Aorta (tissue), 5 donors: Measurements from ENCODE around the gene SLC5A6. TPM values are rescaled to one million over a fixed set of nuclear protein-coding genes. Genes with fewer than 3 reads are reported as not detected.

Experiments
- ATAC-seq: fragments of 200-7000 bp; cut with Tn5 transposase; one replicate; pipeline ENCODE4 v1.9.1; 2022; ENCODE audit warnings: moderate library complexity; ENCODE audit not compliant: low FRiP score
- DNase-seq, 2 donors: peaks; one replicate each; pipeline ENCODE4 v3.0.0-alpha.2; 2020
- H3K27ac ChIP-seq, 2 donors: one replicate each; pipeline ENCODE4 v1.5.1; 2013; ENCODE audit warnings: low read length in 2 of 2, mild to moderate bottlenecking in 2 of 2, moderate library complexity in 2 of 2, control low read depth in 1 of 2, inconsistent platforms in 1 of 2, low read depth in 1 of 2
- H3K27me3 ChIP-seq, 2 donors: one replicate each; pipeline ENCODE4 v1.6.1; 2013; ENCODE audit warnings: control low read depth in 1 of 2, low read length in 1 of 2, mild to moderate bottlenecking in 1 of 2, moderate library complexity in 1 of 2; ENCODE audit not compliant: insufficient read depth in 2 of 2, control insufficient read depth in 1 of 2
- H3K36me3 ChIP-seq, 2 donors: one replicate each; pipeline ENCODE4 v1.6.1; 2013; ENCODE audit warnings: control low read depth in 1 of 2, low read length in 1 of 2, mild to moderate bottlenecking in 1 of 2; ENCODE audit not compliant: insufficient read depth in 2 of 2, control insufficient read depth in 1 of 2
- H3K4me1 ChIP-seq, 2 donors: one replicate each; pipeline ENCODE4 v1.6.1; 2013; ENCODE audit warnings: low read length in 2 of 2, control low read depth in 1 of 2, mild to moderate bottlenecking in 1 of 2, moderate library complexity in 1 of 2; ENCODE audit not compliant: insufficient read depth in 2 of 2, control insufficient read depth in 1 of 2
- H3K4me3 ChIP-seq, 2 donors: one replicate each; pipeline ENCODE4 v1.5.1; 2013; ENCODE audit warnings: low read length in 2 of 2, control low read depth in 1 of 2, mild to moderate bottlenecking in 1 of 2
- H3K9me3 ChIP-seq: one replicate; pipeline ENCODE4 v1.6.1; 2013; ENCODE audit warnings: mild to moderate bottlenecking, low read length; ENCODE audit not compliant: control insufficient read depth
- WGBS, 2 donors: extraction: QIAGEN DNeasy Blood & Tissue Kit; methylation state at CpG; one replicate each; pipeline ENCODE4 v1.1.7; 2013; 5-methylcytosine and 5-hydroxymethylcytosine counted together
- intact Hi-C, 2 donors: fragments of 100-400 bp; cut with DNase I; formaldehyde crosslinking; loops; one replicate each; pipeline versions ENCODE4 v1.14.2 to v1.15.0; 2022
- long read RNA-seq, 2 donors: library from polyadenylated mRNA; unstranded; transcript quantifications; one replicate each; pipeline ENCODE4 v2.0.0, GENCODE V29; 2020 to 2021
- polyA plus RNA-seq, 2 donors: library from polyadenylated mRNA; stranded (reverse); fragments of 200-250 nt; gene quantifications; one replicate each; pipeline ENCODE4 v1.2.3, GENCODE V29; 2013
- total RNA-seq, 2 donors: library from RNA; stranded (reverse); fragmentation: NEBNext Ultra II Directional; extraction: Animal tissue kit (Norgen Biotek cat#: 25700); gene quantifications; one replicate each; pipeline ENCODE4 v1.2.1, GENCODE V29; 2021
- donor health status: healthy with polysubstance abuse.
- donor health status: Bipolar disorder and iron deficiency.
- donor health status: DM: no; HTN: no; CAD: no.
- donor health status: DM: no; HTN: no; CAD: no.
- donor health status: DM: yes; HTN: yes; CAD: no.

SLC5A6 gene
- total RNA-seq (10 to 100 TPM; 17.9 to 21.3 TPM), polyA plus RNA-seq (10 to 100 TPM; 16.4 to 24.7 TPM)
- long read RNA-seq, donor 1, partial matches to known transcripts, result 11 of 35 reads
- long read RNA-seq, donor 1, other reads (novel, unspliced or antisense), result 23 of 35 reads
- long read RNA-seq, donor 2, partial matches to known transcripts, result 2 of 13 reads
- long read RNA-seq, donor 2, other reads (novel, unspliced or antisense), result 11 of 13 reads

DNA sequence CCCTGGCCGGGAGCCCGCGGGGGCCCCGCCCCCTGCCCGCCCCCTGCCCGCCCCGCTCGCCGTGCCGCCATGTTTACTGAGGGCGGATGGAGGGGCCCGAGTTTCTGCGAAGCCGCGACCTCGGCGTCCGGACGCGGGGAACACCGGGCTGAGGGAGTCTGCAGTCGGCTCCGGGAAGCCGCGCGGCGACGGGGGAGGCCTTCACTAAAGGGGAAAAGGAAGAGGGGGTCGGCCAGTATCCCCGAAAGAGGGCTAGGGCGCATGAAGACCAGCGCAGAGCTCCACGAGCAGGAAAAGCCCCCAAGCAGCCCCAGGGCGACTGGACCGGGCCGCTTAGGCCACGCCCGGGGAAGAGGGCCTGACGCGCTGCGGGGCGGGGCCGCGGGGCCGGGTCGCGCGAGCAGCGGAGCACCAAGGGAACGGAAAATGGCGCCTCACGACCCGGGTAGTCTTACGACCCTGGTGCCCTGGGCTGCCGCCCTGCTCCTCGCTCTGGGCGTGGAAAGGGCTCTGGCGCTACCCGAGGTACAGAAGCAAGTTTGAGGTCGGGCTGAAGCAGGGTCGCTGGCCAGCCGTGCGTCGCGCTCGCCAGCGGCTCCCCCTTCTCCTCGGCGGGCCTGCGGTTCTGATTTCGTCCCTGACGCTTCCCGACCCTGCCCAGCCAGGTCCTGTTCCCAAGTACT lies at the start of gene SLC5A6, which contains the start of gene ATRAID:
TSS of gene SLC5A6 (minus strand) at position 326 of the 683 bp plus-strand sequence. CDS start 4,618 bp downstream, outside the sequence.
TSS of gene ATRAID (plus strand) at position 99 of the 683 bp plus-strand sequence. CDS start at position 427, 328 bp downstream.
- WGBS, 2 donors, result 1% methylated on average over 55 to 73 of the region's 73 CpGs
- peaks cover 0 to 2% of the 10 kb centered on the region in 2 donors for H3K36me3 ChIP-seq
- peak within 1 kb of the TSS; percentile 65 to 97 for H3K27ac ChIP-seq
- ATAC-seq (peak; percentile 99), DNase-seq (peak; percentile 93 to 96)
- H3K4me3 ChIP-seq, result peak within 1 kb of the TSS; percentile 63 to 83
- intact Hi-C loops, result loop anchor here in 1 of 2 donors (5.0 kb wide), 1 partner anchor 80 kb away; the partner anchor contains the start of gene PREB
- no peaks in the 10 kb centered on the region for H3K9me3 ChIP-seq
- H3K4me1 ChIP-seq, result no peaks in the 10 kb centered on the region
- no peaks in the 10 kb centered on the region for H3K27me3 ChIP-seq

- WGBS, 2 donors, result 74 to 75% methylated on average over 11 of the region's 11 CpGs
- Histone ChIP-seq H3K36me3 (no peaks in the 10 kb centered on the region), H3K27ac (no peak overlapping the region), H3K4me3 (no peak overlapping the region), H3K9me3 (no peaks in the 10 kb centered on the region), H3K27me3 (no peaks in the 10 kb centered on the region), H3K4me1 (no peaks in the 10 kb centered on the region)
- DNase-seq, result peak in 1 of 2 donors; percentile 4
- intact Hi-C loops, result no loop called here
- ATAC-seq, result no peak
Measured at GRCh38 chr2:27261241-27261925, 49.3 kb upstream of the SLC5A6 start.

DNA sequence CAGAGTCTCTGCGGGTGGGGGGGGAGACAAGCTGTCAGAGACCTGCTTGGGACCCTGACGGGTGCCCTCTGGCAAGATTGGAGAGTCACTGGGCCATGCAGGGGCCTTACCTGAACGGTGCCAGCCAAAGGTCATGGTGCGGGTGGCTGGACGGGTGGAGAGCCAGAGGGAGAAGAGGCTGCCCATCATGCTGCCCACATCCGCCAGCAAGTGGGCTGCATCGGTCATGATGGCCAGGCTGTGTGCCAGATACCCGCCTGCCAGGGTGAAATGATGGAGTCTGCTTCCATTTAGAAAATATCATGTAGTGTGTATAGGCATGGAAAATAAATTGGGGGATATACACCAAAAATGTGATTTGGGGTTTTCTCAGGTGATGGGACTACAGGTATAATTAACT lies 46.0 kb upstream of the SLC5A6 start:
- H3K36me3 ChIP-seq, result no peaks in the 10 kb centered on the region
- intact Hi-C loops, result no loop called here
- H3K27me3 ChIP-seq, result no peaks in the 10 kb centered on the region
- no peak for ATAC-seq
- H3K4me1 ChIP-seq, result peaks cover 0 to 2% of the 10 kb centered on the region in 2 donors
- WGBS, 2 donors, result 82 to 90% methylated on average over 8 of the region's 8 CpGs
- no peak for DNase-seq
- H3K4me3 ChIP-seq, result no peak overlapping the region
- no peak overlapping the region for H3K27ac ChIP-seq
- H3K9me3 ChIP-seq, result no peaks in the 10 kb centered on the region

DNA sequence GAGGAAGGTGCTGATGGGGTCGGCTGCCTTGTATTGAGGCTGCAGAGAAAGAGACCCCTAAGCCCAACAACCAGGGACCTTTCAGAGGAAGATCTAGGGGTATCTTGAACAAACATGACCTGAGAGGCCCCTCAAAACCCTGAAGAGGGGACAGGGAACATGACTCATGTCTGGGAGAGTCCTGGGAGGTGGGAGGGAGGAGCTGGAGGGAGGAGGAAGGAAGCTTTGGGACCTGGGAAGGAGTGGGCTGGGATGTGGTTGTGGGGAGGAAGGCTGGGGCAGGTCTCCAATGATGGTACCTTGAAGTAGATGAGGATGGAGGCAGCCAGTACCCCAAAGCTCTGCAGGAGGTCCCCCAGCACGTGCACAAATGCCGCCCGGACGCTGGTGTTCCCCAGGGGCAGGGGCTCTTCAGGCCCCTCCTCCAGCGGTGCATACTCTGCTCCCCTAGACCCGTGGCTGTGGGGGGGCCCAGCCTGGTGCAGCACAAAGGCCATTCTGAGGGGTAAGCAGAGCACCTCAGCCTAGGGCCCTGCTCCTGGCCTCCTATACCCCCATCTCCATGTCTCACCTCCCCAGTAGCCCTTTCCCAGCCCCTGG lies 44.9 kb upstream of the SLC5A6 start:
- intact Hi-C loops, result no loop called here
- no peak for ATAC-seq
- no peak for DNase-seq
- H3K27me3 ChIP-seq, result no peaks in the 10 kb centered on the region
- H3K4me3 ChIP-seq, result no peak overlapping the region
- no peaks in the 10 kb centered on the region for H3K9me3 ChIP-seq
- 89 to 92% methylated on average over 7 of the region's 7 CpGs for WGBS, 2 donors
- H3K27ac ChIP-seq, result no peak overlapping the region
- H3K36me3 ChIP-seq, result no peaks in the 10 kb centered on the region
- peaks cover 0 to 2% of the 10 kb centered on the region in 2 donors for H3K4me1 ChIP-seq

- no peaks in the 10 kb centered on the region for H3K36me3 ChIP-seq
- ATAC-seq (no peak), DNase-seq (no peak)
- no peak overlapping the region for H3K27ac ChIP-seq
- no peaks in the 10 kb centered on the region for H3K27me3 ChIP-seq
- H3K9me3 ChIP-seq, result no peaks in the 10 kb centered on the region
- whole genome bisulfite sequencing, 2 donors, result 3 to 7% methylated on average over 1 of the region's 1 CpG
- H3K4me3 ChIP-seq, result no peak overlapping the region
- intact Hi-C loops, result no loop called here
- peaks cover 0 to 2% of the 10 kb centered on the region in 2 donors for H3K4me1 ChIP-seq
Measured at GRCh38 chr2:27255660-27256059, 43.6 kb upstream of the SLC5A6 start.

GRCh38 chr2:27255187-27255586 lies 43.1 kb upstream of the SLC5A6 start:
- Histone ChIP-seq H3K27ac (no peak overlapping the region), H3K4me1 (peaks cover 0 to 2% of the 10 kb centered on the region in 2 donors), H3K27me3 (no peaks in the 10 kb centered on the region), H3K4me3 (no peak overlapping the region), H3K9me3 (no peaks in the 10 kb centered on the region), H3K36me3 (no peaks in the 10 kb centered on the region)
- 10 to 13% methylated on average over 13 of the region's 13 CpGs for WGBS, 2 donors
- no peak for ATAC-seq
- DNase-seq, result no peak
- intact Hi-C loops, result no loop called here

DNA sequence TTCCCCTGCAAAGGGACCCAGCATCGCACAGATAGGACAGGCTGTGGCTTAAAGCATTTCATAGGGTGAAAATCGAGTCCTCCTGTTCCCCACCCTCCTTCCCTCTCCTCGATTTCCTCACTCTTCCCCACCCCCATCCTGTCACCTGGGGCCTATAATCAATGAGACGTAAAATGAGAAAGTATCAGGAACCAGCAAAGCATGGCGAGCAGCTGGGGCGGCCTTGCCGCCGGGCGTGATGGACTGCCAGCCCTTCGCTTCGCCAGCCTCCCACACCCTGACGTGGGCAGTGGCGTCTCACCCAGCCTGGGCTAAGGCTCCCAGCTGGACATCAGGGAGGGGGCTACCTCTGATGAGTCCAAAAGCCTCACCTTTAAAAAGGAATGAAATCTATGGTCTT lies 39.7 kb upstream of the SLC5A6 start:
- no peak overlapping the region for H3K4me3 ChIP-seq
- no peaks in the 10 kb centered on the region for H3K36me3 ChIP-seq
- no peak overlapping the region for H3K27ac ChIP-seq
- no peaks in the 10 kb centered on the region for H3K9me3 ChIP-seq
- H3K27me3 ChIP-seq, result no peaks in the 10 kb centered on the region
- DNase-seq (peak in 1 of 2 donors; percentile 26), ATAC-seq (no peak)
- intact Hi-C loops, result no loop called here
- H3K4me1 ChIP-seq, result peaks cover 0 to 5% of the 10 kb centered on the region in 2 donors
- 85 to 87% methylated on average over 13 of the region's 13 CpGs for WGBS, 2 donors

GRCh38 chr2:27250652-27251379 lies 38.7 kb upstream of the SLC5A6 start:
- no peaks in the 10 kb centered on the region for H3K27me3 ChIP-seq

More at GRCh38 chr2:27250652-27251379, 38.7 kb upstream of the SLC5A6 start:
- DNase-seq (peak in 1 of 2 donors; percentile 6), ATAC-seq (no peak)
- WGBS, 2 donors, result 77 to 80% methylated on average over 13 of the region's 13 CpGs
- Histone ChIP-seq H3K36me3 (no peaks in the 10 kb centered on the region), H3K27ac (no peak overlapping the region), H3K4me1 (peaks cover 0 to 3% of the 10 kb centered on the region in 2 donors), H3K9me3 (no peaks in the 10 kb centered on the region), H3K4me3 (no peak overlapping the region)
- intact Hi-C loops, result no loop called here
